NCI-H82 (cell line): ENCODE results near the gene GSTO1.
"Not testable (repeated sequence)": the region's sequence is repeated elsewhere in the genome, so short reads cannot be mapped to it uniquely, and the experiment has no call there.

ENCODE experiments used
- DNase-seq: peaks from one replicate; lab custom pipeline; 2025; lab: John Stamatoyannopoulos, UW

Gene GSTO1

GRCh38 chr10:104254493-104255310 lies at the start of gene GSTO1:
Gene GSTO1 (plus strand): TSS chr10:104254892. CDS start chr10:104254929, 37 bp downstream.
- DNase-seq: peak; percentile 78

GRCh38 chr10:104208730-104209129 lies 46.0 kb upstream of the GSTO1 start:
- DNase-seq: peak; percentile 4

GRCh38 chr10:104209575-104210198 lies 45.0 kb upstream of the GSTO1 start:
- DNase-seq: peak; percentile 62

GRCh38 chr10:104216631-104217030 lies 38.1 kb upstream of the GSTO1 start:
- DNase-seq: no peak

- no peak for DNase-seq
Measured at GRCh38 chr10:104218751-104219150, 35.9 kb upstream of the GSTO1 start.

- no peak for DNase-seq
Measured at GRCh38 chr10:104220522-104220921, 34.2 kb upstream of the GSTO1 start.

GRCh38 chr10:104223304-104223703 lies 31.4 kb upstream of the GSTO1 start:
- DNase-seq: no peak

GRCh38 chr10:104230490-104230889 lies 24.2 kb upstream of the GSTO1 start:
- DNase-seq: no peak

GRCh38 chr10:104231784-104232612 lies 22.7 kb upstream of the GSTO1 start, which contains the start of gene CFAP43:
Gene CFAP43 (minus strand): TSS chr10:104232364. CDS start chr10:104232246, 118 bp downstream.
- peak; percentile 97 for DNase-seq

- DNase-seq: no peak
Measured at GRCh38 chr10:104232613-104233102, 22.0 kb upstream of the GSTO1 start.

- no peak for DNase-seq
Measured at GRCh38 chr10:104233817-104234216, 20.9 kb upstream of the GSTO1 start.

GRCh38 chr10:104234934-104235333 lies 19.8 kb upstream of the GSTO1 start:
- DNase-seq: no peak

GRCh38 chr10:104235801-104236200 lies 18.9 kb upstream of the GSTO1 start:
- no peak for DNase-seq

GRCh38 chr10:104240078-104240477 lies 14.6 kb upstream of the GSTO1 start:
- no peak for DNase-seq

GRCh38 chr10:104242545-104242944 lies 12.1 kb upstream of the GSTO1 start:
- DNase-seq: no peak

- DNase-seq: not testable (repeated sequence)
Measured at GRCh38 chr10:104243009-104243408, 11.7 kb upstream of the GSTO1 start.

GRCh38 chr10:104243512-104243911 lies 11.2 kb upstream of the GSTO1 start:
- no peak for DNase-seq

- no peak for DNase-seq
Measured at GRCh38 chr10:104245066-104245632, 9.5 kb upstream of the GSTO1 start.

GRCh38 chr10:104246976-104247375 lies 7.7 kb upstream of the GSTO1 start:
- DNase-seq: no peak

- no peak for DNase-seq
Measured at GRCh38 chr10:104247513-104248146, 7.1 kb upstream of the GSTO1 start.

- not testable (repeated sequence) for DNase-seq
Measured at GRCh38 chr10:104248931-104249330, 5.8 kb upstream of the GSTO1 start.
